Kidney epithelial cell (primary cell): ENCODE results near the gene HNRNPL. TPM values are rescaled to one million over a fixed set of nuclear protein-coding genes. Genes with fewer than 3 reads are reported as not detected.
"Not testable (repeated sequence)": the region's sequence is repeated elsewhere in the genome, so short reads cannot be mapped to it uniquely, and the experiment has no call there.

Experiments
- DNase-seq: peaks from one replicate; pipeline ENCODE4 v3.0.0-alpha.2; 2010; ENCODE audit warnings: low read depth
- H3K27me3 ChIP-seq: 2 replicates; pipeline ENCODE4 v1.6.0; 2011; ENCODE audit warnings: low read length; ENCODE audit not compliant: control insufficient read depth, insufficient read depth
- H3K36me3 ChIP-seq: 2 replicates; pipeline ENCODE4 v1.5.1; 2011; ENCODE audit warnings: low read length; ENCODE audit not compliant: control insufficient read depth, insufficient read depth
- H3K4me3 ChIP-seq: 2 replicates; pipeline ENCODE4 v1.5.1; 2011; ENCODE audit warnings: low read depth, mild to moderate bottlenecking, control low read depth, low read length
- total RNA-seq: library from RNA; depleted of rRNA; stranded (reverse); fragments of >200 nt; gene quantifications from 2 replicates; pipeline ENCODE4 v1.2.3, GENCODE V29; 2015
- TF ChIP-seq, protein P1 (sequence below): IDR thresholded peaks from 2 replicates; pipeline ENCODE4 v1.5.1; 2011; ENCODE audit warnings: mild to moderate bottlenecking, moderate library complexity, low read length, control low read depth, inconsistent platforms; ENCODE audit not compliant: insufficient read depth, poor library complexity, severe bottlenecking

HNRNPL gene
- total RNA-seq, 1 donor from 2014 or later = 192 TPM

DNA sequence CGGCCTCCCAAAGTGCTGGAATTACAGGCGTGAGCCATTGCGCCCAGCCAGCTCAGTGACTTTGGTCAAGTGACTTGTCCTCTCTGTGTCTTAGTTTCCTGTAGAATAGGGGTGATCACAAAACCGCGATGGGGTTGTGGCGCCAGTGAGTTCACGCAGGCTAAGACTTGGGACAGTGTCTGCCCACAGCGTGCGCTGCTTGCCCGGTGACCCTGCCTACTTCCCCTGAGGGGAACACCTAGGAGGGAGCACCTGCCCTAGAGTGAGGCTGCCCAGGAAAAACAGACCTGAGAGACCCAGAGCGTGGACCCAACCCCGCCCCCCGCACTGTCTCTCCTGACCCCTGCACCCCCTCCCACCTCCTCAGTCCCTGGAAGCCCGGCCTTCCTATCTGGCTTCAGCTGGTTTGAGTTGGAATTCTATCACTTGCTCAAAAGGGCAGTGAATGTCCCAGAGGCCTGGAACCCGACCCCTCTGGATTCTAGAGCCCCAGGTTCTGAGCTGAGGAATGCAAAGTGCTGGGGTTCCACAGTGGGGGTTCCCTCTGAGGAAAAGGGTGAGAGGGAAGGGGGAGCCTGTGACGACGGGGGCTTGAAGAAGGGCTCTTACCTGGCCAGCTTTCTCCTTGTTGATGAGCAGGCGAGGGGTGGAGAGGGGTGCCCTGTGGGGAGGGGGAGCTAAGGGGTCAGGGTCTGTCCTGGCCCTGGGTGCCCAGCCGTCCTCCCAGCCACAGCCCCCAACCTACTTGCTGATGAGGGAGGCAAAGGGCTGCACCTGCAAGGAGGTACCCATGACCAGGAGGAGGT is 30.5 kb upstream of the HNRNPL start:
- TF ChIP-seq, protein P1, sequence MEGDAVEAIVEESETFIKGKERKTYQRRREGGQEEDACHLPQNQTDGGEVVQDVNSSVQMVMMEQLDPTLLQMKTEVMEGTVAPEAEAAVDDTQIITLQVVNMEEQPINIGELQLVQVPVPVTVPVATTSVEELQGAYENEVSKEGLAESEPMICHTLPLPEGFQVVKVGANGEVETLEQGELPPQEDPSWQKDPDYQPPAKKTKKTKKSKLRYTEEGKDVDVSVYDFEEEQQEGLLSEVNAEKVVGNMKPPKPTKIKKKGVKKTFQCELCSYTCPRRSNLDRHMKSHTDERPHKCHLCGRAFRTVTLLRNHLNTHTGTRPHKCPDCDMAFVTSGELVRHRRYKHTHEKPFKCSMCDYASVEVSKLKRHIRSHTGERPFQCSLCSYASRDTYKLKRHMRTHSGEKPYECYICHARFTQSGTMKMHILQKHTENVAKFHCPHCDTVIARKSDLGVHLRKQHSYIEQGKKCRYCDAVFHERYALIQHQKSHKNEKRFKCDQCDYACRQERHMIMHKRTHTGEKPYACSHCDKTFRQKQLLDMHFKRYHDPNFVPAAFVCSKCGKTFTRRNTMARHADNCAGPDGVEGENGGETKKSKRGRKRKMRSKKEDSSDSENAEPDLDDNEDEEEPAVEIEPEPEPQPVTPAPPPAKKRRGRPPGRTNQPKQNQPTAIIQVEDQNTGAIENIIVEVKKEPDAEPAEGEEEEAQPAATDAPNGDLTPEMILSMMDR = no peak
- Histone ChIP-seq H3K4me3 (no peak overlapping the region), H3K27me3 (no peaks in the 10 kb centered on the region), H3K36me3 (no peaks in the 10 kb centered on the region)
- DNase-seq = no peak

DNA sequence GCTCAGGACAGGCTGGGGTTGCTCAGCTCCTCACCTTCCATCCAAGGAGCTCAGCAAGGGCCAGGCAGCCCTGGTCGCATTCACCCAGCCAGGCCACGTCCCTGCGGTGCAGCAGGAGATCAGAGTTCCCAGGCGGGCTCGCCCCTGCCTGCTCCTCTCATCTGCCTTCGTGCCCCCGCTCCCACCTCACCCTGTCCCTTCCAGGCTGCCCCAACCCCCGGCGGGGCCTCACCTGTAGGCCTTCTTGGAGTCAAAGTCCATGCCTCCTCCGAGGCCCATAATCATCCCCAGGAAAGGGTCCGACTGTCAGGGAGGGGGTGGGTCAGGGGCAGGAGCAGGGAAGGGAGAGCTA is 29.6 kb upstream of the HNRNPL start:
- Histone ChIP-seq H3K36me3 (no peaks in the 10 kb centered on the region), H3K4me3 (no peak overlapping the region), H3K27me3 (no peaks in the 10 kb centered on the region)
- no peak for DNase-seq
- TF ChIP-seq, protein P1 = no peak

DNA sequence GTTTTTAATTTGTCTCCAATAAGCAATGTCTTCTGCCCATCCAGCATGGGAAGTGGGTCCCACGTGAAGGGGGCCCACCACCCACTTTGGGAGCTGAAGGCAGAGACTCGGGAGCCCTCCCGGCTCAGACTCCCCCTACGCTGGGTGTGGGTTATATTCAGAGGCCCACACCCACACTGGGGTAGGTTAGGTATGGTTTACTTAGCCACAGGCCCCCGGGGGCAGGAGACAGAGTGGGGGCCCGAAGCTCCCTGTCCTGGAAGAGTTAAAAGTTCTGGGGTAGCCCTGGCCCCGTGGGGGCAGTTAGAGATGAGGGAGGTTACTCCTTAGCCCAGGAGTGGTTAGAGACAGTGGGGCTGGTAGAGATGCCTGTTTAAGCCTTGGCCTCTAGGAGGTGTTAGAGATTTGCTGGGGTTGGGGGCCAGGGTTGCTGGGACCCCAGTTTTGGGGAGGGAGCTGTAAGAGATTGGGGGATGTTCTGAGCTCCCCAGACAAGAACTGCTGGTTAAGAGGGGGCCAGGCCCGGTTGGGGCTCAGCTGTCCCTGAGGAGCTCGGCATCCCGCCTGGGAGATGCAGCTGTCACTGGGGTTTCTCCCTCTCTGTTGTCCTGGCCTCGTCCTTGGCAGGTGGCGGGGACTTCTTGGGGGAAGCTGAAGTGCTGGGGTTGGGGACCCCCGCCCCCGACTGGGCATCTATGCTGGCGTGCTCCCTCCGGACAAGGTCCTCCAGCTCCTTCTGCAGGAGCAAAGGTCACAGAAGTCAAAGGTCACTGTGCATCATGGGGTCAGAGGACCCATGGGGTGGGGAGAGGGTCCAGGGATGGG is 29.0 kb upstream of the HNRNPL start:
- no peak overlapping the region for H3K4me3 ChIP-seq
- DNase-seq = no peak
- TF ChIP-seq, protein P1 = no peak
- H3K27me3 ChIP-seq = no peaks in the 10 kb centered on the region
- H3K36me3 ChIP-seq = no peaks in the 10 kb centered on the region

DNA sequence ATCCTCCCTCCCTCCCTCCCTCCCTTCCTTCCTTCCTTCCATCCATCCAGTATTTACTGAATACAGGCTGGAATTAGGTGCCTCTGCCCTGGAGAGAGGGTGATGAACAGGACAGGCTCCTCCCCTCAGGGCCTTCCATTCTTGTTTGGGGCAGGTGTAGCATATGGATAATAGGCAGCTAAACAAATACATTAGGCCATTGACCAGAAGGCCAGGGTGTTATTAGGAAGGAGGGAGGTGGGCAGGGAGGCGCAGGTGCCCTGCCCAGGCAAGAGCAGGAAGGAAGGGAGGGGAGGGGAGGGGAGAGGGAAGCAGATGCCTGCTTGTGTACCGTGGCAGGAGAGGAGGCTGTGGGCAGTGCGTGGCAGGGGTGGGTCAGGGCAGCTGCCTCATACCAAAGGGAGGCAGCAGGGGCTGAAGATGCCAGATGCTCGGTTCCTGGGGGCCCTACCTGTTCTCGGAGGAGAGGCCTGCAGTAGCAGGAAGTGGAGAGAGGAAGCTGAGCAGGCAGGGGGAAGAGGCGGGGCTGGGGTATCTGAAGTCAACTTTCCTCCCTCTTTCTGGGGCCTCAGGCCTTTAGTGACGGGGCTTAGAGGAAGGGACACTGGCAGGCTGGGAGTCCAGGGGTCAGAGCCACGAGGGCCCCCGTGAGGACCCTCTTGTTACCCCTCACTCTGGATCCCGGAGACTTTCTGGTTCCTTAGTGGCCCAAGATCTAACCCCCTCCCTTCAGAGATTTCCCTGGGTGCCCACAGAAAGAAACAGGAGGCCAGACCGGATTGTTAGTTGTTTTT is 28.2 kb upstream of the HNRNPL start, which contains the start of gene RINL:
TSS of gene RINL (minus strand) at position 495 of the 794 bp plus-strand sequence. CDS start 1,533 bp downstream, outside the sequence.
- no peak for DNase-seq
- TF ChIP-seq, protein P1 = no peak
- no peak within 1 kb of the TSS for H3K4me3 ChIP-seq

DNA sequence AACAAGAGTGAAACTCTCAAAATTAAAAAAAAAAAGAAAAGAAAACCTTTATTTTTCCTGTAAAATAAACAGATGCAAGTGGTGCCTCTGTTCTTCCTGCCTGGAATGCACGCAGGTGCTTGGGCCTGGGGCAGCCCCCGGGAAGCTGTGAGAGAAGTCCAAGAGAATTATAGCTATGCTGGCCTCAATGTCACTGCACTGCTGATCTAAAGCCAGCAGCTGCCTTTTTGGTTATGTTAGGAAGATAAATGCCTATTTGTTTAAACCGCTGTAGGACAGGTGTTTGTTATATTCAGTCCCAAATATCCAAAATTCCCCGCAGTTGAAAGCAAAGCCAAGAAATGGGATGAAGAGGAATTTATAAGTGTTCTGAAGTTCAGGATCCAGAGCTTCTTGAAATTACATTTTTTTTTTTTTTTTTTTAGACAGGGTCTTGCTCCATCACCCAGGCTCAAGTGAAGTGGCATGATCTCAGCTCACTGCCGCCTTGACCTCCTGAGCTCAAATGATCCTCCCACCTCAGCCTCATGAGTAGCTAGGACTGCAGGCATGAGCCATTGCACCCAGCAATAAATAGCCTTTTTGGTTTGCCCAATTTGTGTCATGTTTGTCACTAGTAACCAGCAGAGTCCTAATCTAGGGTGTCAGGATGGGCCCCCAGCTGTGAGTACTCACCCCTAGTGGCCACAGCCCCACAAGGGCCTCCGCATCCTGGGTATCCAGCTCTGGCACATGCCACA is 26.0 kb upstream of the HNRNPL start:
- TF ChIP-seq, protein P1 = no peak
- Histone ChIP-seq H3K4me3 (no peak overlapping the region), H3K36me3 (no peaks in the 10 kb centered on the region), H3K27me3 (no peaks in the 10 kb centered on the region)
- no peak for DNase-seq

More for the DNA sequence above, 28.2 kb upstream of the HNRNPL start, which contains the start of gene RINL:
- Histone ChIP-seq H3K27me3 (no peaks in the 10 kb centered on the region), H3K36me3 (no peaks in the 10 kb centered on the region)

DNA sequence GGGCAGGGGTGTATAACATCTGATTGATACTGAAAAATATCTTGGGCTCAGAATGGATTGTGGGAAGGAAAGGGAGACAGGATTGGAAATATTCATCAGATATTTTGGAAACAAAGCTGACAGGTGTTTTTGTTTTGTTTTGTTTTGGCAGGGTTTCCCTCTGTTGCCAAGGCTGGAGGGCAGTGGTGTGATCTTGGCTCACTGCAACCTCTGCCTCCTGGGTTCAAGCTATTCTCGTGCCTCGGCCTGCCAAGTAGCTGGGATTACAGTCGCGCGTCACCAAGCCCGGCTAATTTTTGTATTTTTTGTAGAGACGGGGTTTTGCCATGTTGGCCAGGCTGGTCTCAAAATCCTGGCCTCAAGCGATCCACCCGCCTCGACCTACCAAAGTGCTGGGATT is 23.6 kb upstream of the HNRNPL start:
- not testable (repeated sequence) for DNase-seq, H3K27me3 ChIP-seq, H3K4me3 ChIP-seq, H3K36me3 ChIP-seq
